Keratinocyte (primary cell): Measurements from ENCODE around the gene NIPBL.

Source experiments
- EZH2 ChIP-seq: IDR thresholded peaks from one replicate; pipeline ENCODE4 v1.6.1; 2012; ENCODE audit warnings: inconsistent platforms, mild to moderate bottlenecking, low read length, moderate library complexity
- TF ChIP-seq, protein P1 (sequence below), 3 experiments: IDR thresholded peaks in 1 of 3; conservative IDR thresholded peaks in 1 of 3; optimal IDR thresholded peaks in 1 of 3; 2 replicates in 2 of 3; 3 replicates in 1 of 3; pipeline versions ENCODE3 to v1.5.1; 2011; ENCODE audit warnings: low read length in 3 of 3, mild to moderate bottlenecking in 3 of 3, moderate library complexity in 2 of 3, control low read depth in 1 of 3, inconsistent platforms in 1 of 3; ENCODE audit not compliant: insufficient read depth in 2 of 3; ENCODE audit errors: extremely low read depth in 1 of 3

DNA sequence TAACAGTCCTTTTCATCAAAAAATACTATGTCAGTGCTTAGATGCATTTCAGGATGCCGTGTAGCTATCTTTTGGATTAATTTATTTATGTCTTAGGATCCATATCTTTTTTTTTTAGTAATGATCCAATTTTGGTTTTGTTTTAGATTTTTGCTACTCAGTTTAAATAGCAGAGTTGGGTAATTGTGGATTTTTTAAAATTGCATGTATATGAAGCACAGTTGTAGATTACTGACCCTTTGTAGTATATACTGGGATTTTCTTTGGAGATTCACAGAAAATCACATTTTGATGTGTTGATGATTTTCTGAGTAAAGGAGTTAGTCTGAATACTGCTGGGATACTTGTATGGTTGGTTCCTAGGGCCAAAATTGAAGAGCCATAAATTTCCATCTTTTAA, 111.8 kb downstream of the NIPBL start:
- TF ChIP-seq, protein P1, sequence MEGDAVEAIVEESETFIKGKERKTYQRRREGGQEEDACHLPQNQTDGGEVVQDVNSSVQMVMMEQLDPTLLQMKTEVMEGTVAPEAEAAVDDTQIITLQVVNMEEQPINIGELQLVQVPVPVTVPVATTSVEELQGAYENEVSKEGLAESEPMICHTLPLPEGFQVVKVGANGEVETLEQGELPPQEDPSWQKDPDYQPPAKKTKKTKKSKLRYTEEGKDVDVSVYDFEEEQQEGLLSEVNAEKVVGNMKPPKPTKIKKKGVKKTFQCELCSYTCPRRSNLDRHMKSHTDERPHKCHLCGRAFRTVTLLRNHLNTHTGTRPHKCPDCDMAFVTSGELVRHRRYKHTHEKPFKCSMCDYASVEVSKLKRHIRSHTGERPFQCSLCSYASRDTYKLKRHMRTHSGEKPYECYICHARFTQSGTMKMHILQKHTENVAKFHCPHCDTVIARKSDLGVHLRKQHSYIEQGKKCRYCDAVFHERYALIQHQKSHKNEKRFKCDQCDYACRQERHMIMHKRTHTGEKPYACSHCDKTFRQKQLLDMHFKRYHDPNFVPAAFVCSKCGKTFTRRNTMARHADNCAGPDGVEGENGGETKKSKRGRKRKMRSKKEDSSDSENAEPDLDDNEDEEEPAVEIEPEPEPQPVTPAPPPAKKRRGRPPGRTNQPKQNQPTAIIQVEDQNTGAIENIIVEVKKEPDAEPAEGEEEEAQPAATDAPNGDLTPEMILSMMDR (optimal IDR thresholded peaks at IDR 0.05 in 1 of 3, IDR thresholded peaks at IDR 0.05 in 1 of 3, conservative IDR thresholded peaks at IDR 0.05 in 1 of 3; ENCODE audit: extremely low read depth in 1 of 3, insufficient read depth in 2 of 3, low read length in 3 of 3): no peak
- TF ChIP-seq EZH2: no peak
